GM12878 (cell line): Measurements from ENCODE around the gene PHF11. TPM values are rescaled to one million over a fixed set of nuclear protein-coding genes. Genes with fewer than 3 reads are reported as not detected.

Source experiments
- BHLHE40 ChIP-seq, 2 experiments: fragments of 450-650 bp in 1 of 2; IDR thresholded peaks; 2 replicates each; pipeline ENCODE4 v1.6.1; 2011 to 2017; ENCODE audit warnings: low read depth in 2 of 2, borderline replicate concordance in 1 of 2, improper control_type of control experiment in 1 of 2, low read length in 1 of 2, mild to moderate bottlenecking in 1 of 2
- JUNB ChIP-seq: IDR thresholded peaks from 2 replicates; pipeline ENCODE4 v1.6.1; 2016; ENCODE audit warnings: antibody characterized with exemption, mild to moderate bottlenecking
- MTA2 ChIP-seq: fragments of 450-650 bp; IDR thresholded peaks from 2 replicates; pipeline ENCODE4 v1.6.1; 2016; ENCODE audit warnings: low read depth, mild to moderate bottlenecking, moderate library complexity
- NFYA ChIP-seq: IDR thresholded peaks from 2 replicates; pipeline ENCODE4 v1.6.1; 2011; ENCODE audit warnings: low read depth, mild to moderate bottlenecking, low read length, improper control_type of control experiment, borderline replicate concordance
- NKRF ChIP-seq: fragments of 450-650 bp; conservative IDR thresholded peaks from 2 replicates; pipeline ENCODE4 v1.6.1; 2017; ENCODE audit warnings: mild to moderate bottlenecking, moderate library complexity
- PKNOX1 ChIP-seq: fragments of 450-650 bp; IDR thresholded peaks from 2 replicates; pipeline ENCODE4 v1.6.1; 2016; ENCODE audit warnings: mild to moderate bottlenecking
- SKIL ChIP-seq: fragments of 450-650 bp; IDR thresholded peaks from 2 replicates; pipeline ENCODE4 v1.6.1; 2017; ENCODE audit warnings: mild to moderate bottlenecking, low read depth, inconsistent platforms; ENCODE audit not compliant: poor library complexity, severe bottlenecking
- TAF1 ChIP-seq: IDR thresholded peaks from 2 replicates; pipeline ENCODE4 v1.6.1; 2011; ENCODE audit warnings: mild to moderate bottlenecking, low read depth, low read length, borderline replicate concordance
- TCF3 ChIP-seq: IDR thresholded peaks from 2 replicates; pipeline ENCODE4 v1.6.1; 2012; ENCODE audit warnings: low read depth, mild to moderate bottlenecking, low read length, borderline replicate concordance; ENCODE audit not compliant: insufficient read depth
- YBX1 ChIP-seq: fragments of 450-650 bp; IDR thresholded peaks from 2 replicates; pipeline ENCODE4 v1.6.1; 2016; ENCODE audit warnings: antibody characterized with exemption
- ZZZ3 ChIP-seq: IDR thresholded peaks from 2 replicates; pipeline ENCODE4 v1.6.1; 2011; ENCODE audit warnings: low read depth; ENCODE audit not compliant: control insufficient read depth, insufficient read length
- polyA plus RNA-seq, 11 experiments: library from polyadenylated mRNA; depleted of rRNA in 4 of 11; unstranded in 6 of 11; stranded (reverse) in 5 of 11; fragments of >200 nt; fragmentation: Nextera tagmentation in 4 of 11; fragmentation: Illumina TruSeq in 1 of 11; extraction: Ambion mirVana in 4 of 11; extraction: Trizol in 1 of 11; gene quantifications; 1 replicate in 1 of 11; 2 replicates in 10 of 11; pipeline versions ENCODE4 v1.2.1 to v1.2.3, GENCODE V29; 2011 to 2016; ENCODE audit warnings: inconsistent platforms in 2 of 11, missing spikeins in 2 of 11, low read depth in 1 of 11
- total RNA-seq, 4 experiments: library from RNA; depleted of rRNA in 3 of 4; stranded (reverse); fragments of >200 nt in 3 of 4; fragmentation: Illumina TruSeq in 1 of 4; extraction: Trizol in 1 of 4; gene quantifications; 2 replicates each; pipeline versions ENCODE4 v1.2.1 to v1.2.3, GENCODE V29; 2013 to 2021

Gene PHF11
- total and polyA plus RNA-seq, 10 of the 15 experiments (the other 5 are each of a cell fraction or from before 2014, with no cell fraction given) = 16.9 to 77.3 (median 32.7) TPM

GRCh38 chr13:49553888-49554287 lies 58.1 kb downstream of the PHF11 start (continued):
- no peak for TF ChIP-seq PKNOX1
- TF ChIP-seq ZZZ3 = no peak
- TF ChIP-seq MTA2 = no peak
- TF ChIP-seq YBX1 = no peak
- no peak for TF ChIP-seq JUNB
- TF ChIP-seq SKIL = no peak
- TF ChIP-seq BHLHE40 (IDR thresholded peaks at IDR 0.05; ENCODE audit: borderline replicate concordance in 1 of 2, low read depth in 2 of 2, low read length in 1 of 2) = no peak
- TF ChIP-seq TCF3 = no peak
- TF ChIP-seq NFYA = no peak
- TF ChIP-seq TAF1 = no peak
- TF ChIP-seq NKRF = no peak
